Embryonic facial prominence (tissue), 1 donor: ENCODE results near the gene MCU.

Source experiments
- DNase-seq: peaks from one replicate; pipeline ENCODE4 v3.0.0-alpha.2; 2016; ENCODE audit errors: extremely low spot score

MCU gene

GRCh38 chr10:72842164-72842563, 150.2 kb downstream of the MCU start:
- DNase-seq: no peak

GRCh38 chr10:72846238-72846637, 154.3 kb downstream of the MCU start:
- DNase-seq: no peak

GRCh38 chr10:72847681-72848080, 155.7 kb downstream of the MCU start:
- no peak for DNase-seq

- DNase-seq: no peak
Observed at GRCh38 chr10:72850861-72851260, 158.9 kb downstream of the MCU start.

GRCh38 chr10:72851509-72851908, 159.6 kb downstream of the MCU start:
- no peak for DNase-seq

- DNase-seq: no peak
Observed at GRCh38 chr10:72852508-72852907, 160.6 kb downstream of the MCU start.

GRCh38 chr10:72855129-72855528, 163.2 kb downstream of the MCU start:
- no peak for DNase-seq

GRCh38 chr10:72855790-72856189, 163.8 kb downstream of the MCU start:
- DNase-seq: no peak

- DNase-seq: no peak
Observed at GRCh38 chr10:72858067-72858466, 166.1 kb downstream of the MCU start.

GRCh38 chr10:72862957-72863356, 171.0 kb downstream of the MCU start:
- no peak for DNase-seq

GRCh38 chr10:72875250-72876055, 183.5 kb downstream of the MCU start:
- DNase-seq: no peak

- DNase-seq: no peak
Observed at GRCh38 chr10:72879245-72879644, 187.3 kb downstream of the MCU start.

GRCh38 chr10:72881291-72881690, 189.3 kb downstream of the MCU start:
- DNase-seq: no peak

- no peak for DNase-seq
Observed at GRCh38 chr10:72883861-72884260, 191.9 kb downstream of the MCU start.

- DNase-seq: no peak
Observed at GRCh38 chr10:72885953-72886352, 194.0 kb downstream of the MCU start.

- no peak for DNase-seq
Observed at GRCh38 chr10:72886621-72887020, 194.7 kb downstream of the MCU start.

GRCh38 chr10:72887043-72887442, 195.1 kb downstream of the MCU start:
- no peak for DNase-seq

GRCh38 chr10:72888151-72888638, 196.3 kb downstream of the MCU start:
- no peak for DNase-seq

- DNase-seq: no peak
Observed at GRCh38 chr10:72889391-72889831, 197.5 kb downstream of the MCU start.

- DNase-seq: no peak
Observed at GRCh38 chr10:72890086-72890485, 198.1 kb downstream of the MCU start.

- no peak for DNase-seq
Observed at GRCh38 chr10:72893136-72893798, 201.3 kb downstream of the MCU start, which contains the start of gene OIT3. Gene OIT3 (plus strand): TSS chr10:72893739. CDS start chr10:72893799, 60 bp downstream.

- no peak for DNase-seq
Observed at GRCh38 chr10:72895236-72895850, 203.4 kb downstream of the MCU start.

- no peak for DNase-seq
Observed at GRCh38 chr10:72898616-72899015, 206.7 kb downstream of the MCU start.
